ENCODE data around the gene TM6SF1.

Gene TM6SF1

GRCh38 chr15:83110381-83110780, 2.9 kb downstream of the TM6SF1 start:
- H3K4me3 ChIP-seq (ENCODE audit: low read depth, low read length): no peak overlapping the region
- no peak for DNase-seq (ENCODE audit: low read depth)
- TF ChIP-seq CTCF (IDR thresholded peaks at IDR 0.05; ENCODE audit: control insufficient read depth, extremely low read depth, insufficient read depth): no peak

DNA sequence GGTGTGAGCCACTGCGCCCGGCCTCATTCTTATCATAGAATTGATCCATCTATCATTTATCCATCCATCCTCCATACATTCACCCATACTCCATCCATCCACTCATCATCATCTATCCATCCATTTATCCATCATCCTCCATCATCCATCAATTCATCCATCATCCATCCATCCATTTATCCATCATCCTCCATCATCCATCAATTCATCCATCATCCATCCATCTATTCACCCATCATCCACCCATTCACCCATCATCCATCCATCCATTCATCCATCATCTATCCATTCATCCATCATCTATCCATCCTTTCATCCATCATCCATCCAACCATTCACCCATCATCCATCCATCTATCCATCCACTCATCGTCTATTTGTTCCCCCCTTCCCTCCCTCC, 3.7 kb downstream of the TM6SF1 start:
- TF ChIP-seq CTCF (IDR thresholded peaks at IDR 0.05; ENCODE audit: control insufficient read depth, extremely low read depth, insufficient read depth): no peak
- no peak for DNase-seq (ENCODE audit: low read depth)
- no peak overlapping the region for H3K4me3 ChIP-seq (ENCODE audit: low read depth, low read length)

- no peak for TF ChIP-seq CTCF (IDR thresholded peaks at IDR 0.05; ENCODE audit: control insufficient read depth, extremely low read depth, insufficient read depth)
- DNase-seq (ENCODE audit: low read depth): no peak
- H3K4me3 ChIP-seq (ENCODE audit: low read depth, low read length): no peak overlapping the region
These were observed 4.9 kb downstream of the TM6SF1 start for GRCh38 chr15:83112233-83112955.

GRCh38 chr15:83112956-83113299, 5.5 kb downstream of the TM6SF1 start:
- H3K4me3 ChIP-seq (ENCODE audit: low read depth, low read length): no peak overlapping the region
- no peak for DNase-seq (ENCODE audit: low read depth)
- TF ChIP-seq CTCF (IDR thresholded peaks at IDR 0.05; ENCODE audit: control insufficient read depth, extremely low read depth, insufficient read depth): no peak

DNA sequence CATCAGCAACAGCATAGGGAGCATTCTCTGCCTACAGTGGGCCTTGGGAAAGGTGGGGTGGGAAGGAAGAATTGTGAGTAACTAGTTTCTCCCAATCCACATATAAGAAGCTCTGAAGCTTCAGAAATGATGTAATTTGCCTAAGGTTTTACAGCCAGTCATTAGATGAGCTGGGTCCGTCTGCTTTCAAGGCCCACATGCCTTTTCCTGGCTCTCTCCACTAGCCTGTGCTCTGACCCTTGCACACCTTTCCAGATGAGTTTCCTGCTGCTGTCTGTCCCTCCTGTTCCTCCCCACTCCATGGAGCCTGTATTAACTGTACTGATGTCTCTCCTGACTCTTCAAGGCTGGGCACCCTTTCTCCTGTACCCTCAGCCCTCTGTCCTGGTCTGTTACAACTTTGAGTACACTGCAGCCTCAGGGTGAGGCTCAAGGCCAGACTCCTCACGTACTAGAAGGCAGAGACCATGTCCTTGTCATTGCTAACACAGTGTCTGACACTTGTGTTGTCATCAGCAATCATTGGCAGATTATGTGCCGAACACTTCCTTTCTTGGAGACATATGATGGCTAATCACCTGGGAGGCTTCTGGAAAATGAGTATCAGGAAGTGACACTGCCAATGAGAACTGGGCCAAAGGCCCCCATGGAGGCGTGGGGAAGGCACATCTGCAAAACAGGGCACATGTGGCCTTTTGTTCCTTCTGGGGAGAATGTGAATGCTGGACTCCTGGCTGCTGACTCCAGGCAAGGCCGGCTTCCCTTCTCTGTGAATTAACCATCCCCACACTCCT, 6.6 kb downstream of the TM6SF1 start:
- no peak overlapping the region for H3K4me3 ChIP-seq (ENCODE audit: low read depth, low read length)
- no peak for DNase-seq (ENCODE audit: low read depth)
- no peak for TF ChIP-seq CTCF (IDR thresholded peaks at IDR 0.05; ENCODE audit: control insufficient read depth, extremely low read depth, insufficient read depth)

- DNase-seq (ENCODE audit: low read depth): no peak
These were observed 7.4 kb downstream of the TM6SF1 start for GRCh38 chr15:83114856-83115255.

More at GRCh38 chr15:83114856-83115255, 7.4 kb downstream of the TM6SF1 start:
- H3K4me3 ChIP-seq (ENCODE audit: low read depth, low read length): no peak overlapping the region
- TF ChIP-seq CTCF (IDR thresholded peaks at IDR 0.05; ENCODE audit: control insufficient read depth, extremely low read depth, insufficient read depth): no peak
